ENCODE measurements around the gene NT5E. TPM values are rescaled to one million over a fixed set of nuclear protein-coding genes. Genes with fewer than 3 reads are reported as not detected.
"Not testable (repeated sequence)": the region's sequence is repeated elsewhere in the genome, so short reads cannot be mapped to it uniquely, and the experiment has no call there.

NT5E gene
- polyA plus RNA-seq, 6 donors from 2014 or later = 97.8 to 211 (median 131) TPM

DNA sequence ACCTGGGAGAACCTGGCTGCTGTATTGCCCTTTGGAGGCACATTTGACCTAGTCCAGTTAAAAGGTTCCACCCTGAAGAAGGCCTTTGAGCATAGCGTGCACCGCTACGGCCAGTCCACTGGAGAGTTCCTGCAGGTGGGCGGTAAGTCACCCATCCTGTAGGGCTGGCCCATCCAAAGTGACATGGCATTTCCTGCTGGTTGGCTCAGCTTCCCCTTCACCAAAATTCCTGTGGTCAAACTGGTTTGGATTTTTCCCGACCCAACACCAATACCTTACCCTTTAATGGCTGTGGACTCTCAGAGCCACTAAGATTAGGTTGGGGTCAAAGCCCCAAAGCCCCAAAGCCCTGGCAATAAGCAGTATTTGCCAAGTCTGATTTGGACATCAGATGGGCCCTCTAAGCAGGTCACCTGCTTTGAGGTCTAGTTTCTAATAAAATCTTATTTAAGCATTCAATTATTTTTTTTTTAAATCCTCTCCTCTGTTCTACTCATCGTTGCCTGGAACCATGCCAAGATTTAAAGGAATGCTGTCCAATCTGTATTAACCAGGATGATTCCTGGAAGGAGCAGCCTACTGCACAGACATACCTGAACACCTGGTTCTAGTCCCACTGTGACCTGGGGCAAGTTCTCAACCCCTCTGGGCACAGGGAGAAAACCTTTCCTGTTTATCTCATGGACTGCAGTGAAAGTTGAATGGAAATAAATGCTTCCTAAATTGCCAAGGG is 40.8 kb downstream of the NT5E start:
- Mint-ChIP-seq H3K27ac (peak overlapping the region in 2 of 6 donors; percentile 49 to 70), H3K9me3 (peaks cover 0 to 3% (median 0%) of the 10 kb centered on the region in 7 donors), H3K4me3 (no peak overlapping the region), H3K36me3 (peaks cover 0 to 6% of the 10 kb centered on the region in 2 donors), H3K4me1 (no peaks in the 10 kb centered on the region), H3K27me3 (no peaks in the 10 kb centered on the region)
- no peak for ATAC-seq (ENCODE audit: low read depth in 2 of 2)
- no peak for DNase-seq

GRCh38 chr6:85493389-85493788 is 43.5 kb downstream of the NT5E start:
- H3K36me3 Mint-ChIP-seq = peaks cover 10 to 21% of the 10 kb centered on the region in 2 donors
- no peak overlapping the region for H3K4me3 Mint-ChIP-seq
- H3K9me3 Mint-ChIP-seq = peaks cover 11 to 23% (median 18%) of the 10 kb centered on the region in 7 donors
- DNase-seq = no peak
- ATAC-seq (ENCODE audit: low read depth in 2 of 2) = no peak
- no peaks in the 10 kb centered on the region for H3K27me3 Mint-ChIP-seq
- H3K27ac Mint-ChIP-seq = no peak overlapping the region
- H3K4me1 Mint-ChIP-seq = no peaks in the 10 kb centered on the region

DNA sequence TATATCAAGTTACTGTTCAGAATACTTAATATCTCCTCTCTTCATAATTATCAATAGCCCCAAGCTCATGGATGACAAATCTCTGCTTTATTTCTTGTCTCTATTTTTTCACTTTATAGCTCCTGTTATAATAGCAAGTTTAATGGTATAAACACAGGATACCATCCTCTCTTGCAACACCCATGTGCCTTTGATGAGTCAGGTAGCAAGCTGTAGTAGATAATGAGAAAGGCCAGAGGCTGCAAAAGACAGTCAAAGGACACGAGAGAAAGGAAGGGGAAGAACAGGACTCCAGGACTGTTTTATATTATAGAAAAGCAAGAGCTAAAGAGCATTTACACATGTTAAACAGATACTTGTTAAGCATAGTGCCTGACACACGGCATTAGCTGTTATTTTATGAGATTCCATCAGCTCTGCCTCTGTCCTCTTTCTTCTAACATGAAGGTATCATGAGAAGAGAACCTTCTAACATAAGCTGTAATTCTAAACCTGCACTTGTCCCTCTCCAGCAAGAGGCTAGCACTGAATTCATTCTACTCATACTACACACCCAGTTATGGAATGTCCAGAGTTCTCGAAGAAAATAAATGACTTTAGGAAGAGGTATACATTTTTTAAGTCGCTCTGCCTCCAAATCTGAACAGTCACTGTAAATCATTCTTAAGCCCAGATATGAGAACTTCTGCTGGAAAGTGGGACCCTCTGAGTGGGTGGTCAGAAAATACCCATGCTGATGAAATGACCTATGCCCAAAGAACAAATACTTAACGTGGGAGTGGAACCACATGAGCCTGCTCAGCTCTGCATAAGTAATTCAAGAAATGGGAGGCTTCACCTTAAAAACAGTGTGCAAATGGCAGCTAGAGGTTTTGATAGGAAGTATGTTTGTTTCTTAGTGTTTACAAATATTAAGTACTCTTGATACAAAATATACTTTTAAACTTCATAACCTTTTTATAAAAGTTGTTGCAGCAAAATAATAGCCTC is 45.0 kb downstream of the NT5E start:
- no peak for ATAC-seq (ENCODE audit: low read depth in 2 of 2)
- H3K36me3 Mint-ChIP-seq = peaks cover 10 to 22% of the 10 kb centered on the region in 2 donors
- no peak overlapping the region for H3K27ac Mint-ChIP-seq
- no peak overlapping the region for H3K4me3 Mint-ChIP-seq
- H3K4me1 Mint-ChIP-seq = no peaks in the 10 kb centered on the region
- no peak for DNase-seq
- H3K27me3 Mint-ChIP-seq = no peaks in the 10 kb centered on the region
- H3K9me3 Mint-ChIP-seq = peaks cover 11 to 23% (median 18%) of the 10 kb centered on the region in 7 donors

GRCh38 chr6:85496009-85496579 is 46.2 kb downstream of the NT5E start:
- Mint-ChIP-seq H3K27me3 (no peaks in the 10 kb centered on the region), H3K4me3 (no peak overlapping the region), H3K27ac (no peak overlapping the region)

DNA sequence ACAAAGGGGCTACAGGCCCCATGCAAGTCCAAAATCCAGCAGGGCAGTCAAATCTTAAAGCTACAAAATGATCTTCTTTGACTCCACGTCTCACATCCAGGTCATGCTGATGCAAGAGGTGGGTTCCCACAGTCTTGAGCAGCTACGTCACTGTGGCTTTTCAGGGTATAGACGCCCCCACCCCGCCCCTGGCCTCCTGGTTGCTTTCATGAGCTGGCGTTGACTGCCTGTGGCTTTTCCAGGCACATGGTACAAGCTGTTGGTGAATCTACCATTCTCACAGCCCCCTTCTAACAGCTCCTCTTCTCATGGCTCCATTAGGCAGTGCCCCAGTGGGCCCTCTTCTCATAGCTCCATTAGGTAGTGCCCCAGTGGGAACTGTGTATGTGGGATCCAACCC is 47.0 kb downstream of the NT5E start:
- Mint-ChIP-seq H3K4me3 (no peak overlapping the region), H3K36me3 (peaks cover 18 to 22% of the 10 kb centered on the region in 2 donors), H3K9me3 (peaks cover 11 to 23% (median 18%) of the 10 kb centered on the region in 7 donors), H3K27me3 (no peaks in the 10 kb centered on the region), H3K27ac (peak overlapping the region in 1 of 6 donors; percentile 67), H3K4me1 (no peaks in the 10 kb centered on the region)
- ATAC-seq (ENCODE audit: low read depth in 2 of 2) (no peak), DNase-seq (no peak)

More at GRCh38 chr6:85496009-85496579, 46.2 kb downstream of the NT5E start:
- no peaks in the 10 kb centered on the region for H3K4me1 Mint-ChIP-seq
- peaks cover 11 to 23% (median 18%) of the 10 kb centered on the region in 7 donors for H3K9me3 Mint-ChIP-seq
- no peak for ATAC-seq (ENCODE audit: low read depth in 2 of 2)
- no peak for DNase-seq
- peaks cover 18 to 22% of the 10 kb centered on the region in 2 donors for H3K36me3 Mint-ChIP-seq

GRCh38 chr6:85498596-85499258 is 48.8 kb downstream of the NT5E start:
- Mint-ChIP-seq H3K27me3 (no peaks in the 10 kb centered on the region), H3K4me1 (no peaks in the 10 kb centered on the region), H3K27ac (no peak overlapping the region), H3K9me3 (peaks cover 11 to 23% (median 18%) of the 10 kb centered on the region in 7 donors), H3K4me3 (no peak overlapping the region), H3K36me3 (peaks cover 18 to 22% of the 10 kb centered on the region in 2 donors)
- ATAC-seq (ENCODE audit: low read depth in 2 of 2) = no peak
- DNase-seq = no peak

- no peak for DNase-seq
- H3K9me3 Mint-ChIP-seq = no peaks in the 10 kb centered on the region
- ATAC-seq (ENCODE audit: low read depth in 2 of 2) = no peak
- no peaks in the 10 kb centered on the region for H3K4me1 Mint-ChIP-seq
- H3K36me3 Mint-ChIP-seq = peaks cover 19 to 23% of the 10 kb centered on the region in 2 donors
- H3K4me3 Mint-ChIP-seq = no peak overlapping the region
- peak overlapping the region in 2 of 6 donors; percentile 15 to 30 for H3K27ac Mint-ChIP-seq
- no peaks in the 10 kb centered on the region for H3K27me3 Mint-ChIP-seq
Measured at GRCh38 chr6:85506441-85507093, 56.7 kb downstream of the NT5E start.

DNA sequence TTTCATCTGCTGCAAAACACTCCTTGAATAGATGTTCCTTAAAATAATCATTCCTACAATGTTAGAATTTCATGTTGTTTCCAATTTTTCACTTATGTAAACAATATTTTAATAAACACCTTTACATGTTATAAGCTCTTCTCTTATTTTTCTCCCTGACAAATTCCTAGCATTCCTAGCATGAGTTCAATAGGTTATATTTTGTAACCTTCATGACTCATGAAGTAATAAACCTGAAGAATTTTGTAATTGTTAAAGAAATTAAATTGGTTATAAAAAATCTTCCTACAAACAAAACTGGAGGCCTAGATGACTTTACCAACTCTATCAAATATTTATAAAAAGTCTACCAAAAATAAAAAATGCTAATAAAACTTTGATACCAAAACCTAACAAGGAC is 66.3 kb downstream of the NT5E start:
- H3K9me3 Mint-ChIP-seq = no peaks in the 10 kb centered on the region
- peaks cover 20 to 28% of the 10 kb centered on the region in 2 donors for H3K36me3 Mint-ChIP-seq
- ATAC-seq (ENCODE audit: low read depth in 2 of 2) = no peak
- no peaks in the 10 kb centered on the region for H3K4me1 Mint-ChIP-seq
- no peak for DNase-seq
- H3K4me3 Mint-ChIP-seq = no peak overlapping the region
- H3K27me3 Mint-ChIP-seq = no peaks in the 10 kb centered on the region
- H3K27ac Mint-ChIP-seq = no peak overlapping the region

DNA sequence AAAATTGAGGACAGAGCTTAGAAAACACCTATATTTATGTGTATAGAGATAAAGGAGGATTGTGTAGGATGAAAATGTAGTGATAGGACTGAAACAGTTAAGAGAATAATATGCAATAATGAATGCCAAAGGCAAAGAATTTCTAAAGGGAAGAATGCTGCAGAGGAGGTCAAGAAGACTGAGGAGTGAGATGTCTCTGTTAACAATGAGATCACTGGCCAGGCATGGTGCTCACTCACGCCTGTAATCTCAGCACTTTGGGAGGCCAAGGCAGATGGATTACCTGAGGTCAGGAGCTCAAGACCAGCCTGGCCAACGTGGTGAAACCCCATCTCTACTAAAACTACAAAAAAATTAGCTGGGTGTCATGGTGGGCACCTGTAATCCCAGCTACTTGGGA is 74.4 kb downstream of the NT5E start:
- H3K9me3 Mint-ChIP-seq; H3K4me1 Mint-ChIP-seq; DNase-seq; H3K27me3 Mint-ChIP-seq; ATAC-seq (ENCODE audit: low read depth in 2 of 2); H3K4me3 Mint-ChIP-seq; H3K27ac Mint-ChIP-seq: not testable (repeated sequence)
- peaks cover 32 to 45% of the 10 kb centered on the region in 2 donors for H3K36me3 Mint-ChIP-seq

- no peaks in the 10 kb centered on the region for H3K4me1 Mint-ChIP-seq
- H3K27ac Mint-ChIP-seq = peak overlapping the region in 1 of 6 donors; percentile 77
- no peak overlapping the region for H3K4me3 Mint-ChIP-seq
- no peaks in the 10 kb centered on the region for H3K27me3 Mint-ChIP-seq
- ATAC-seq (ENCODE audit: low read depth in 2 of 2) (no peak), DNase-seq (peak; percentile 11)
- no peaks in the 10 kb centered on the region for H3K36me3 Mint-ChIP-seq
- no peaks in the 10 kb centered on the region for H3K9me3 Mint-ChIP-seq
Measured at GRCh38 chr6:85537055-85537494, 87.2 kb downstream of the NT5E start.

- H3K27me3 Mint-ChIP-seq = no peaks in the 10 kb centered on the region
- no peak overlapping the region for H3K4me3 Mint-ChIP-seq
- ATAC-seq (ENCODE audit: low read depth in 2 of 2) (no peak), DNase-seq (no peak)
- peaks cover 0 to 6% (median 3%) of the 10 kb centered on the region in 7 donors for H3K9me3 Mint-ChIP-seq
- no peaks in the 10 kb centered on the region for H3K4me1 Mint-ChIP-seq
- peaks cover 13 to 17% of the 10 kb centered on the region in 2 donors for H3K36me3 Mint-ChIP-seq
- H3K27ac Mint-ChIP-seq = peak overlapping the region in 1 of 6 donors; percentile 85
Measured at GRCh38 chr6:85544776-85545175, 94.9 kb downstream of the NT5E start.

Measured in naive B cell (primary cell).